Measurements from ENCODE around the gene NOXA1.

The NOXA1 gene

DNA sequence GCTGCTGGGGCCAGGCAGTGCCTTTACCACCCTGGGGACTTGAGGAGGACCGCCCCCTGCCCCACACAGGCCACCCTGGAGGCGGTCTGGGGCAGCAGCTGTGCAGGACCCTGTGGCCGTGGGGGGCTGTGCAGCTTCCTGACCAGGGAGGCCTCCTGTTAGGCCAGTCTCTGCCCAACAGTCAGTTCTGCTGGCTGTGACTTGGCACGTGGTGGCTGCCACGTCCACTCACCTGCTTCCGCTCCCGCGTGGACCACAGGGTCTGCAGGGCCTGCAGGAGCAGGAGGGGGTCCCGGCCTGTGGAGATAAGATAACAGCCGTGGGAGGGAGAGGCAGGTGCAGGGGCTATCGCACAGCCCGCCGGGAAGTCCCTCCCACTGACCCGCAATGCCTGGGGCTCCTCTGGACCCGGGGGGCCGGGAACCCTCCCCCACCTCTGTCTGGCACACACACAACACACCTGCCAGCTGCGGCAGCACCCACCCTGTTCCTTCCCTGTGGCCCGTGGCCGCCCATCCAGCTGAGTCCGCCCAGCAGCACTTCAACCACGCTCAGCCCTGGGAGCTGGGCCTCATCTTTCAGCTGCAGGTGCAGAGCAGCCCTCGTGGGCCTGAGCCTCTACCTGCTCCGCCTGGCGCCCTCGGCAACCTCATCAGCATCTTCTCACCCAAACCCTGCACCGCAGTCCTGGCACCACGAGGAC, 40.0 kb upstream of the NOXA1 start:
- H3K18ac ChIP-seq (ENCODE audit: low read length) = peak overlapping the region; percentile 70
- no peaks in the 10 kb centered on the region for H3K36me3 ChIP-seq (replicated peaks in 1 of 2; ENCODE audit: control insufficient read depth in 2 of 2, insufficient read depth in 2 of 2, low read length in 2 of 2)
- peaks cover 13% of the 10 kb centered on the region for H3K79me1 ChIP-seq (ENCODE audit: low read depth, low read length)
- peak overlapping the region; percentile 39 for H3K14ac ChIP-seq (ENCODE audit: low read length)
- no peak overlapping the region for H2AFZ ChIP-seq (ENCODE audit: low read length)
- H2BK12ac ChIP-seq (ENCODE audit: low read length) = no peak overlapping the region
- H3K27me3 ChIP-seq (ENCODE audit: control insufficient read depth in 3 of 3, insufficient read depth in 3 of 3, low read depth in 1 of 3, low read length in 3 of 3) = no peaks in the 10 kb centered on the region
- peak overlapping the region; percentile 72 for H4K91ac ChIP-seq (ENCODE audit: low read depth, low read length, poor library complexity)
- peaks cover 3 to 4% of the 10 kb centered on the region in 2 donors for H3K9me3 ChIP-seq (replicated peaks in 1 of 2; ENCODE audit: control insufficient read depth in 2 of 2, insufficient read depth in 1 of 2, low read depth in 1 of 2, low read length in 2 of 2)
- H2BK120ac ChIP-seq (ENCODE audit: low read depth, low read length) = peak overlapping the region; percentile 61
- H3K27ac ChIP-seq (replicated peaks; ENCODE audit: low read length) = no peak overlapping the region
- H2BK5ac ChIP-seq (ENCODE audit: low read length) = peak overlapping the region; percentile 35
- H3K4me3 ChIP-seq (ENCODE audit: low read length in 2 of 2) = no peak overlapping the region
- DNase-seq (ENCODE audit: low spot score) = no peak
- no CpG with 5 or more reads among the region's 27 CpGs for WGBS, 2 donors (ENCODE audit: extremely low coverage in 2 of 2, insufficient read length in 2 of 2, insufficient replicate concordance in 1 of 2)
- H3K4me2 ChIP-seq (ENCODE audit: insufficient read depth, low read length, poor library complexity, severe bottlenecking) = no peak overlapping the region
- peak overlapping the region; percentile 63 for H3K9ac ChIP-seq (ENCODE audit: low read depth, low read length, poor library complexity)
- H2BK15ac ChIP-seq (ENCODE audit: low read length) = no peak overlapping the region
- peak overlapping the region; percentile 73 for H3K23ac ChIP-seq (ENCODE audit: low read depth, low read length, poor library complexity)
- peak overlapping the region; percentile 81 for H2AK5ac ChIP-seq (ENCODE audit: low read depth, low read length)
- H4K8ac ChIP-seq (ENCODE audit: low read depth, low read length) = no peak overlapping the region
- no peak overlapping the region for H3K4ac ChIP-seq (ENCODE audit: low read length)
- peaks cover 4 to 30% of the 10 kb centered on the region in 2 donors for H3K4me1 ChIP-seq (ENCODE audit: control insufficient read depth in 2 of 2, insufficient read depth in 1 of 2, low read depth in 1 of 2, low read length in 2 of 2)

- Histone ChIP-seq H3K18ac (ENCODE audit: low read length) (peak overlapping the region; percentile 87), H3K4ac (ENCODE audit: low read length) (no peak overlapping the region), H4K8ac (ENCODE audit: low read depth, low read length) (peak overlapping the region; percentile 50), H3K4me1 (ENCODE audit: control insufficient read depth in 2 of 2, insufficient read depth in 1 of 2, low read depth in 1 of 2, low read length in 2 of 2) (peaks cover 4 to 33% of the 10 kb centered on the region in 2 donors), H3K14ac (ENCODE audit: low read length) (no peak overlapping the region), H2BK15ac (ENCODE audit: low read length) (no peak overlapping the region), H2AFZ (ENCODE audit: low read length) (no peak overlapping the region), H3K4me2 (ENCODE audit: insufficient read depth, low read length, poor library complexity, severe bottlenecking) (no peak overlapping the region), H3K27ac (replicated peaks; ENCODE audit: low read length) (no peak overlapping the region), H3K9me3 (replicated peaks in 1 of 2; ENCODE audit: control insufficient read depth in 2 of 2, insufficient read depth in 1 of 2, low read depth in 1 of 2, low read length in 2 of 2) (peaks cover 3 to 4% of the 10 kb centered on the region in 2 donors), H3K4me3 (ENCODE audit: low read length in 2 of 2) (no peak overlapping the region), H3K79me1 (ENCODE audit: low read depth, low read length) (peaks cover 14% of the 10 kb centered on the region), H2AK5ac (ENCODE audit: low read depth, low read length) (peak overlapping the region; percentile 81), H3K9ac (ENCODE audit: low read depth, low read length, poor library complexity) (no peak overlapping the region), H3K27me3 (ENCODE audit: control insufficient read depth in 3 of 3, insufficient read depth in 3 of 3, low read depth in 1 of 3, low read length in 3 of 3) (no peaks in the 10 kb centered on the region), H2BK120ac (ENCODE audit: low read depth, low read length) (no peak overlapping the region), H4K91ac (ENCODE audit: low read depth, low read length, poor library complexity) (no peak overlapping the region), H3K36me3 (replicated peaks in 1 of 2; ENCODE audit: control insufficient read depth in 2 of 2, insufficient read depth in 2 of 2, low read length in 2 of 2) (no peaks in the 10 kb centered on the region), H2BK5ac (ENCODE audit: low read length) (no peak overlapping the region), H2BK12ac (ENCODE audit: low read length) (no peak overlapping the region), H3K23ac (ENCODE audit: low read depth, low read length, poor library complexity) (peak overlapping the region; percentile 43)
- no peak for DNase-seq (ENCODE audit: low spot score)
- WGBS, 2 donors (ENCODE audit: extremely low coverage in 2 of 2, insufficient read length in 2 of 2, insufficient replicate concordance in 1 of 2) = no CpG with 5 or more reads among the region's 39 CpGs
These were observed 39.1 kb upstream of the NOXA1 start for GRCh38 chr9:137383784-137384756.

DNA sequence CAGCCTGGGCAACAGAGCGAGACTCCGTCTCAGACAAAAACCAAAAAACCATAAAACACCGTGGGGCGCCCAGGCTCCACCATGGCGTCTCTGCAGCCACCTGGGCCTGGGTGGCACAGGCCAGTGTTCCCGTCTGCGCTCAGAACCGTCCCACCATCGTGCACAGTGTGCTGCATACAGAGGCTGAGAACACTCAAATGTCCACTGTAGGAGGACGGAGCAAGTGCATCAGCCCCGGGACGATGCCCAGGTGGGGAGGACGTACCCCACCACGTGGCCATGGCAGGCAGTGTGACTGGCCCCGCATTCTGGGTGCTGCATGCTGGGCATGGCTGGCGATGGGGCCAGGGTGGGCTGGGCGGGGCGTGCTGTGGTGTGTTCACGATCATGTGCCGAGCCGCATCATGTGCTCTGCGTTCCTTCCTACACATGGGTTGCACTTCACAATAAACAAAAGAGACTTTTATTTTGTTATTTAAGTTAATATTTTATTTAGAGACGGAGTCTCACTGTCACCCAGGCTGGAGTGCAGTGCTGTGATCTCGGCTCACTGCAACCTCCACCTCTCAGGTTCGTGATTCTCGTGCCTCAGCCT, 38.0 kb upstream of the NOXA1 start:
- Histone ChIP-seq H3K4me1 (ENCODE audit: control insufficient read depth in 2 of 2, insufficient read depth in 1 of 2, low read depth in 1 of 2, low read length in 2 of 2) (peaks cover 4 to 33% of the 10 kb centered on the region in 2 donors), H2AFZ (ENCODE audit: low read length) (no peak overlapping the region), H3K9ac (ENCODE audit: low read depth, low read length, poor library complexity) (no peak overlapping the region), H3K14ac (ENCODE audit: low read length) (no peak overlapping the region), H2BK15ac (ENCODE audit: low read length) (no peak overlapping the region), H3K4me2 (ENCODE audit: insufficient read depth, low read length, poor library complexity, severe bottlenecking) (no peak overlapping the region), H3K27ac (replicated peaks; ENCODE audit: low read length) (no peak overlapping the region), H3K36me3 (replicated peaks in 1 of 2; ENCODE audit: control insufficient read depth in 2 of 2, insufficient read depth in 2 of 2, low read length in 2 of 2) (peaks cover 0 to 3% of the 10 kb centered on the region in 2 donors), H2BK5ac (ENCODE audit: low read length) (no peak overlapping the region), H3K27me3 (ENCODE audit: control insufficient read depth in 3 of 3, insufficient read depth in 3 of 3, low read depth in 1 of 3, low read length in 3 of 3) (no peaks in the 10 kb centered on the region), H3K23ac (ENCODE audit: low read depth, low read length, poor library complexity) (no peak overlapping the region), H2AK5ac (ENCODE audit: low read depth, low read length) (no peak overlapping the region), H2BK120ac (ENCODE audit: low read depth, low read length) (no peak overlapping the region), H3K9me3 (replicated peaks in 1 of 2; ENCODE audit: control insufficient read depth in 2 of 2, insufficient read depth in 1 of 2, low read depth in 1 of 2, low read length in 2 of 2) (peaks cover 0 to 2% of the 10 kb centered on the region in 2 donors), H3K79me1 (ENCODE audit: low read depth, low read length) (peaks cover 14% of the 10 kb centered on the region), H3K4me3 (ENCODE audit: low read length in 2 of 2) (peak overlapping the region in 1 of 2 donors; percentile 47), H2BK12ac (ENCODE audit: low read length) (no peak overlapping the region), H3K4ac (ENCODE audit: low read length) (no peak overlapping the region), H4K91ac (ENCODE audit: low read depth, low read length, poor library complexity) (no peak overlapping the region), H4K8ac (ENCODE audit: low read depth, low read length) (no peak overlapping the region), H3K18ac (ENCODE audit: low read length) (no peak overlapping the region)
- no peak for DNase-seq (ENCODE audit: low spot score)
- WGBS, 2 donors (ENCODE audit: extremely low coverage in 2 of 2, insufficient read length in 2 of 2, insufficient replicate concordance in 1 of 2) = no CpG with 5 or more reads among the region's 26 CpGs
